ENCODE data around the gene AOPEP.

The AOPEP gene

DNA sequence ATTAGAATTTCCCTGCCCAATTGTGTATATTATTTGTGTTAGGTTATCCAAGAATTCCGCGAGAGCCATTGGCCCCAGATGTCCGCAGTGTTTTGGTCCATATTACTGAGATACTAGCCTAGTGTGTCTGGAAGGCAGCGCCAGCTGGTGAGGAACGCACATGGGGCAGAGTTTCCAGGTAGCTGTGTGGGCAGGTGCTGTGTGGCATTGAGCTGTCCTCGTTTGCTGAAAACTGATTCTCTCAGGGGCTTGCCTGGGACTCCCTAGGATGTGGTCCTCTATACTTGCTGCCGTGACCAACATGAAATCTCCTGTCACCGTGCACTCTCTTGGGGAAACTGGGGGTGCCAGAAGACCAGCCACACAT, 302.3 kb downstream of the AOPEP start:
- no peaks in the 10 kb centered on the region for H3K4me1 Mint-ChIP-seq
- no peak for ATAC-seq (replicated peaks; ENCODE audit: extremely low read depth, poor library complexity, severe bottlenecking)
- peaks cover 5% of the 10 kb centered on the region for H3K36me3 Mint-ChIP-seq (ENCODE audit: insufficient read depth)
- no peak overlapping the region for H3K27ac Mint-ChIP-seq (ENCODE audit: low read depth)
- no peaks in the 10 kb centered on the region for H3K27me3 Mint-ChIP-seq
- H3K9me3 Mint-ChIP-seq, result no peaks in the 10 kb centered on the region
- DNase-seq (ENCODE audit: low spot score in 2 of 2), result no peak
- no peak overlapping the region for H3K4me3 Mint-ChIP-seq

DNA sequence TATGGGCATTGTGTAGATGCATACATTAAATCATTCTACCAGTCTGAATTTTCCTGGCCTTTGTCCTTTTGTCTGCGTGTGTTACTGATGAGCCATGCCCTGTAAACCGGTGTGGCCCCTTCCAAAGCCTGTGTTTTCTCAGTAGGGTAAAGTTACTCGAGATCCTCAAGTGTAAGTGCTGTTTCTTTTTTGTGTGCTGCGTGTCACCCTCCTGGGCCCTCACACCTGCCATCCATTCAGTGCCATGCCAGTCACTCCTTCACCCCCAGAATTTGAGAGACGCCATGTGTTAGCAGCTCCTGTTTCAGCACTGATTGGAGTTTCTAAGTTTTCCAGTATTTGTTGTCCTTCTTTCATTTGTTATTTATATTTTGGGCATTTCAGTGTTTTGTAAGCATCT, 302.8 kb downstream of the AOPEP start:
- H3K4me3 Mint-ChIP-seq, result no peak overlapping the region
- ATAC-seq (replicated peaks; ENCODE audit: extremely low read depth, poor library complexity, severe bottlenecking) (no peak), DNase-seq (ENCODE audit: low spot score in 2 of 2) (no peak)
- H3K27me3 Mint-ChIP-seq, result no peaks in the 10 kb centered on the region
- H3K27ac Mint-ChIP-seq (ENCODE audit: low read depth), result no peak overlapping the region
- no peaks in the 10 kb centered on the region for H3K9me3 Mint-ChIP-seq
- peaks cover 5% of the 10 kb centered on the region for H3K36me3 Mint-ChIP-seq (ENCODE audit: insufficient read depth)
- H3K4me1 Mint-ChIP-seq, result no peaks in the 10 kb centered on the region

DNA sequence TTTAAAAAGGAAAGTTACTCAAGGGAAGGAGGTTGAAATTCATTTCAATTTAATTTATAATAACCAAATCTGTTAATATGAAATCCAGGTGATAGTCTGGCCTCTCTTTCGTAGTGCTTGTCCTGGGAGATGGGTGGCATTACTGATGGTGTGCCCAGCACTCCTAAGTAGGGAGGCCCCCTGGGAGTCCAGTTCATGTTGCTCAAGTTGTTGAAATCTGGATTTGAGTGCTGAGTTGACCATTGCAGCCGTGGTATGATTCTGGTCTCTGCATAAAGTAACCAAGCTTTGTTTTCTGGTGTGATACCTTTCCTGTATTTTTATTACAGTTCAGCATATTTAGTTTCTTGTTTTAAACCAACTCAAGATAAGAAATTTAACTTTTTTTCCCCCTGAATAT, 303.2 kb downstream of the AOPEP start:
- no peaks in the 10 kb centered on the region for H3K27me3 Mint-ChIP-seq
- no peak overlapping the region for H3K27ac Mint-ChIP-seq (ENCODE audit: low read depth)
- peaks cover 5% of the 10 kb centered on the region for H3K36me3 Mint-ChIP-seq (ENCODE audit: insufficient read depth)
- ATAC-seq (replicated peaks; ENCODE audit: extremely low read depth, poor library complexity, severe bottlenecking), result no peak
- no peaks in the 10 kb centered on the region for H3K9me3 Mint-ChIP-seq
- H3K4me3 Mint-ChIP-seq, result no peak overlapping the region
- no peak for DNase-seq (ENCODE audit: low spot score in 2 of 2)
- no peaks in the 10 kb centered on the region for H3K4me1 Mint-ChIP-seq

DNA sequence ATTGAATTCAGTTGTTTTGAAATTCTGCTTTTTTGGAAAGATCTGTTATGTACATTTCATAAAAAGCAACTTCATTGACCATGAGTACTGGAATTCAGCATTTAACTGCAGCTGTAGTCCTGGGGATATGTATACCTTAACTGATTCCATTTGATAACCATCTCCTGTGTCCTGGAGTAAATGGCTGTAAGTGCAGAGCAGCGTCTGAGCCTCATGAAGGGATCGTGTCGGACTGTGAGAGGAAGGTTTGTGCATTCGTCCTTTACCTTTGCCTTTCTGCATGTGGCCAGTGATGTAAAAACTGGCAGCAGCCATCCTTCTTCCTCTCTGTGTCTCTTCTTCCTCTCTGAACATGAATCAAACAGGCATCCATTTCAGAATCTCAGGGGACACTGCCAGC, 303.8 kb downstream of the AOPEP start:
- no peaks in the 10 kb centered on the region for H3K27me3 Mint-ChIP-seq
- ATAC-seq (replicated peaks; ENCODE audit: extremely low read depth, poor library complexity, severe bottlenecking), result no peak
- H3K9me3 Mint-ChIP-seq, result no peaks in the 10 kb centered on the region
- H3K36me3 Mint-ChIP-seq (ENCODE audit: insufficient read depth), result peaks cover 5% of the 10 kb centered on the region
- H3K27ac Mint-ChIP-seq (ENCODE audit: low read depth), result no peak overlapping the region
- no peak for DNase-seq (ENCODE audit: low spot score in 2 of 2)
- H3K4me3 Mint-ChIP-seq, result no peak overlapping the region
- no peaks in the 10 kb centered on the region for H3K4me1 Mint-ChIP-seq

DNA sequence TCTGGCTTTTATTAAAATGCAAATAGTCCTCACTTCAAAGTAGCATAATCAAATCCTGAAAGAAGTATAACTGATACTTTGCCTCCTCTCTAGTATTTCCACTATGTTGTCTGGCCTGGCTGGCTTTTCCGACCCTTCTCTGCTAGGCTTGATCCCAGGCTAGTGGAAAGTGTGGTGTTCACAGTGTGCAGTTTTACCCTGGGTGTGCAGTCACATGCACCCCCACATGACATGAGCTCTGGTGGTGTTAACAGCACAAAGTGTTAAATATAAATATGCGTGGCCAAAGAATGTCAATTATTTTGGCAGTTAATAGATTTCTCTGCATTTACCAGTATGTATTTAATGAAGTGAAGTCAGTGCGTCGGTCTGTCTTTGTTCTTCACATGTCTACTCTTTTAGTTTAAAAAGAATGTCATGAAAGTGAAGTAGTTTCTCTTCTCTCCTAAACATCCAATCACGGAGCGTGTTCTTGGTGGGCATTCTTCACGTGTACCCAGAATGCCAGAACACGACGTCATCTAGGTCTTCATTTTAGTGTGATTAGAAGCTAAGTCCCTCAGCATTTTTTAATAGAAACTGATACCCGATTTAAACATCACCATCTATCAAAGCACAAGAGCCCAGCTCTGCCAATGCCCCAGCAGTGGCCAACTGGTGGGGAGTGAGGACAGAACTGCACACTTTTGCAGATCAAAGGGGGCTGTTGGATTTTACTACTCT, 304.6 kb downstream of the AOPEP start:
- H3K36me3 Mint-ChIP-seq (ENCODE audit: insufficient read depth), result peaks cover 5% of the 10 kb centered on the region
- no peaks in the 10 kb centered on the region for H3K27me3 Mint-ChIP-seq
- DNase-seq (ENCODE audit: low spot score in 2 of 2), result no peak
- no peak overlapping the region for H3K4me3 Mint-ChIP-seq
- H3K9me3 Mint-ChIP-seq, result no peaks in the 10 kb centered on the region
- no peak for ATAC-seq (replicated peaks; ENCODE audit: extremely low read depth, poor library complexity, severe bottlenecking)
- H3K27ac Mint-ChIP-seq (ENCODE audit: low read depth), result no peak overlapping the region
- H3K4me1 Mint-ChIP-seq, result no peaks in the 10 kb centered on the region

- Mint-ChIP-seq H3K9me3 (no peaks in the 10 kb centered on the region), H3K4me1 (no peaks in the 10 kb centered on the region), H3K4me3 (no peak overlapping the region), H3K27me3 (no peaks in the 10 kb centered on the region), H3K36me3 (ENCODE audit: insufficient read depth) (peaks cover 5% of the 10 kb centered on the region), H3K27ac (ENCODE audit: low read depth) (no peak overlapping the region)
- ATAC-seq (replicated peaks; ENCODE audit: extremely low read depth, poor library complexity, severe bottlenecking) (no peak), DNase-seq (ENCODE audit: low spot score in 2 of 2) (no peak)
Measured at GRCh38 chr9:95031711-95032461, 305.4 kb downstream of the AOPEP start.

GRCh38 chr9:95032580-95033341, 306.3 kb downstream of the AOPEP start:
- DNase-seq (ENCODE audit: low spot score in 2 of 2), result no peak
- no peaks in the 10 kb centered on the region for H3K27me3 Mint-ChIP-seq
- no peaks in the 10 kb centered on the region for H3K9me3 Mint-ChIP-seq
- no peak for ATAC-seq (replicated peaks; ENCODE audit: extremely low read depth, poor library complexity, severe bottlenecking)
- H3K4me1 Mint-ChIP-seq, result no peaks in the 10 kb centered on the region
- H3K27ac Mint-ChIP-seq (ENCODE audit: low read depth), result no peak overlapping the region
- no peak overlapping the region for H3K4me3 Mint-ChIP-seq
- H3K36me3 Mint-ChIP-seq (ENCODE audit: insufficient read depth), result peaks cover 3% of the 10 kb centered on the region

GRCh38 chr9:95035846-95036245, 309.3 kb downstream of the AOPEP start:
- Mint-ChIP-seq H3K9me3 (no peaks in the 10 kb centered on the region), H3K4me3 (no peak overlapping the region), H3K27ac (ENCODE audit: low read depth) (no peak overlapping the region), H3K36me3 (ENCODE audit: insufficient read depth) (peaks cover 3% of the 10 kb centered on the region), H3K4me1 (no peaks in the 10 kb centered on the region), H3K27me3 (no peaks in the 10 kb centered on the region)
- DNase-seq (ENCODE audit: low spot score in 2 of 2) (no peak), ATAC-seq (replicated peaks; ENCODE audit: extremely low read depth, poor library complexity, severe bottlenecking) (no peak)

- H3K9me3 Mint-ChIP-seq, result no peaks in the 10 kb centered on the region
- H3K27me3 Mint-ChIP-seq, result no peaks in the 10 kb centered on the region
- no peaks in the 10 kb centered on the region for H3K4me1 Mint-ChIP-seq
- no peaks in the 10 kb centered on the region for H3K36me3 Mint-ChIP-seq (ENCODE audit: insufficient read depth)
- DNase-seq (ENCODE audit: low spot score in 2 of 2) (no peak), ATAC-seq (replicated peaks; ENCODE audit: extremely low read depth, poor library complexity, severe bottlenecking) (no peak)
- H3K27ac Mint-ChIP-seq (ENCODE audit: low read depth), result no peak overlapping the region
- H3K4me3 Mint-ChIP-seq, result no peak overlapping the region
Measured at GRCh38 chr9:95036676-95037075, 310.2 kb downstream of the AOPEP start.

GRCh38 chr9:95037789-95038521, 311.5 kb downstream of the AOPEP start:
- DNase-seq (ENCODE audit: low spot score in 2 of 2), result no peak
- H3K27ac Mint-ChIP-seq (ENCODE audit: low read depth), result no peak overlapping the region
- H3K4me3 Mint-ChIP-seq, result no peak overlapping the region
- no peaks in the 10 kb centered on the region for H3K36me3 Mint-ChIP-seq (ENCODE audit: insufficient read depth)
- H3K9me3 Mint-ChIP-seq, result no peaks in the 10 kb centered on the region
- H3K4me1 Mint-ChIP-seq, result no peaks in the 10 kb centered on the region
- no peak for ATAC-seq (replicated peaks; ENCODE audit: extremely low read depth, poor library complexity, severe bottlenecking)
- H3K27me3 Mint-ChIP-seq, result no peaks in the 10 kb centered on the region

DNA sequence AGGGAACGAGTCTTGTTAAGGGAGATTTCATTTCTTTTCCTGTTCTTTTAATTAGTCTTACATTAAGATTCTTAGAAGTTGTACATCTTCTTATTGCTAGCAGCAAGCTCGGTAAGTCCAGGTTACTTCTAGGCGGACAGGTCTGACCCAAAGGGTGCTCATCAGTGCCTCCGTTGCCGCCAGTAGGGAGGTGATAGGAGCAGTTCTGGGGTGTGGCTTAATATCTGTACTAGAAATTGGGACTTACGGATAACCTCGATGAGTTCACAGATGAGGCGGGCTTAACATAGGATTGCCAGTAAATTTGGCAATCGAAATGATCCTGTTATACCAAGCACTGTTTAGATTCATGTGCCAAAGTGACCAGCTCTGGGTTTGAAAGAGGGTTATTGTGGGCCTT, 312.2 kb downstream of the AOPEP start:
- no peaks in the 10 kb centered on the region for H3K4me1 Mint-ChIP-seq
- no peaks in the 10 kb centered on the region for H3K36me3 Mint-ChIP-seq (ENCODE audit: insufficient read depth)
- no peaks in the 10 kb centered on the region for H3K9me3 Mint-ChIP-seq
- H3K27ac Mint-ChIP-seq (ENCODE audit: low read depth), result no peak overlapping the region
- no peak for DNase-seq (ENCODE audit: low spot score in 2 of 2)
- H3K27me3 Mint-ChIP-seq, result no peaks in the 10 kb centered on the region
- no peak overlapping the region for H3K4me3 Mint-ChIP-seq
- ATAC-seq (replicated peaks; ENCODE audit: extremely low read depth, poor library complexity, severe bottlenecking), result no peak

- Mint-ChIP-seq H3K9me3 (no peaks in the 10 kb centered on the region), H3K27me3 (no peaks in the 10 kb centered on the region), H3K36me3 (ENCODE audit: insufficient read depth) (peaks cover 2% of the 10 kb centered on the region), H3K4me3 (no peak overlapping the region), H3K4me1 (no peaks in the 10 kb centered on the region), H3K27ac (ENCODE audit: low read depth) (no peak overlapping the region)
- ATAC-seq (replicated peaks; ENCODE audit: extremely low read depth, poor library complexity, severe bottlenecking), result no peak
- DNase-seq (ENCODE audit: low spot score in 2 of 2), result no peak
Measured at GRCh38 chr9:95040106-95040505, 313.6 kb downstream of the AOPEP start.

All from central memory CD8-positive, alpha-beta T cell (primary cell).